Suprapubic skin (tissue), 3 donors: Measurements from ENCODE around the gene UGT1A3.

Experiments
- POLR2AphosphoS5 ChIP-seq, 3 donors: sonication (generic); formaldehyde crosslinking; IDR thresholded peaks; one replicate each; pipeline ENCODE4 v1.6.1; 2017; ENCODE audit warnings: antibody characterized with exemption in 3 of 3
- TF ChIP-seq, protein P1 (sequence below), 2 donors: fragments of 200-600 bp in 1 of 2; fragments of 450-650 bp in 1 of 2; sonication (generic) in 1 of 2; IDR thresholded peaks; one replicate each; pipeline ENCODE4 v1.5.1; 2016 to 2019; ENCODE audit warnings: antibody characterized with exemption in 2 of 2, mild to moderate bottlenecking in 1 of 2, moderate library complexity in 1 of 2

DNA sequence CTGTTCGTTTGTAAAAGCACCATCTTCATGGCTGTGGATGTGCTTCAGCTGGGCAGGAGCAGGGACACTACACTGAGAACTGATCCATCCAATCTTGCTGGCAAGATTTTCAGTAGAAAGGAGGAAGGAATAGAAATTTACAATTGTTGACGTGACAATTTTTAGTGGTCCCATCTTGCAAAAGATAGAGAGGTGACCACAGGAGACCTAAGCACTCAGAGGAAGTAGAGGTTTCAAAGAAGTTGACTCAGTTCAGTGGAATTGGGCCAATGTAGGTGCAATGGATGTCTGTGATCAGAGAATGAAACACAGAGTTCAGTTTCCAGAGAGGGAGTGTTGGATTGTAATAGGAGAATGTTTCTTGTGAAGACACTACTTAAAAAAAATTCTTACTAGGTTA, 14.7 kb upstream of the UGT1A3 start:
- no peak for TF ChIP-seq POLR2AphosphoS5 (IDR thresholded peaks at IDR 0.05)
- TF ChIP-seq, protein P1, sequence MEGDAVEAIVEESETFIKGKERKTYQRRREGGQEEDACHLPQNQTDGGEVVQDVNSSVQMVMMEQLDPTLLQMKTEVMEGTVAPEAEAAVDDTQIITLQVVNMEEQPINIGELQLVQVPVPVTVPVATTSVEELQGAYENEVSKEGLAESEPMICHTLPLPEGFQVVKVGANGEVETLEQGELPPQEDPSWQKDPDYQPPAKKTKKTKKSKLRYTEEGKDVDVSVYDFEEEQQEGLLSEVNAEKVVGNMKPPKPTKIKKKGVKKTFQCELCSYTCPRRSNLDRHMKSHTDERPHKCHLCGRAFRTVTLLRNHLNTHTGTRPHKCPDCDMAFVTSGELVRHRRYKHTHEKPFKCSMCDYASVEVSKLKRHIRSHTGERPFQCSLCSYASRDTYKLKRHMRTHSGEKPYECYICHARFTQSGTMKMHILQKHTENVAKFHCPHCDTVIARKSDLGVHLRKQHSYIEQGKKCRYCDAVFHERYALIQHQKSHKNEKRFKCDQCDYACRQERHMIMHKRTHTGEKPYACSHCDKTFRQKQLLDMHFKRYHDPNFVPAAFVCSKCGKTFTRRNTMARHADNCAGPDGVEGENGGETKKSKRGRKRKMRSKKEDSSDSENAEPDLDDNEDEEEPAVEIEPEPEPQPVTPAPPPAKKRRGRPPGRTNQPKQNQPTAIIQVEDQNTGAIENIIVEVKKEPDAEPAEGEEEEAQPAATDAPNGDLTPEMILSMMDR (IDR thresholded peaks at IDR 0.05): no peak
